Measurements from ENCODE around the gene GMEB2.

Gene GMEB2

GRCh38 chr20:63547725-63548480 is 79.0 kb downstream of the GMEB2 start, which contains the start of gene SRMS:
Gene SRMS (minus strand): TSS chr20:63547749. CDS start chr20:63547463, 286 bp downstream.
- DNase-seq (ENCODE audit: low read depth in 1 of 2, low spot score in 1 of 2): no peak

GRCh38 chr20:63546956-63547724 is 79.8 kb downstream of the GMEB2 start:
- DNase-seq (ENCODE audit: low read depth in 1 of 2, low spot score in 1 of 2): no peak

- no peak for DNase-seq (ENCODE audit: low read depth in 1 of 2, low spot score in 1 of 2)
Observed at GRCh38 chr20:63546256-63546955, 80.5 kb downstream of the GMEB2 start.

- DNase-seq (ENCODE audit: low read depth in 1 of 2, low spot score in 1 of 2): no peak
Observed at GRCh38 chr20:63545814-63546213, 81.1 kb downstream of the GMEB2 start.

GRCh38 chr20:63544958-63545516 is 81.9 kb downstream of the GMEB2 start:
- no peak for DNase-seq (ENCODE audit: low read depth in 1 of 2, low spot score in 1 of 2)

- DNase-seq (ENCODE audit: low read depth in 1 of 2, low spot score in 1 of 2): no peak
Observed at GRCh38 chr20:63544241-63544957, 82.5 kb downstream of the GMEB2 start.

- DNase-seq (ENCODE audit: low read depth in 1 of 2, low spot score in 1 of 2): no peak
Observed at GRCh38 chr20:63543733-63544132, 83.2 kb downstream of the GMEB2 start.

- DNase-seq (ENCODE audit: low read depth in 1 of 2, low spot score in 1 of 2): no peak
Observed at GRCh38 chr20:63543131-63543530, 83.8 kb downstream of the GMEB2 start.

GRCh38 chr20:63542696-63543095 is 84.2 kb downstream of the GMEB2 start:
- DNase-seq (ENCODE audit: low read depth in 1 of 2, low spot score in 1 of 2): no peak

GRCh38 chr20:63542031-63542559 is 84.8 kb downstream of the GMEB2 start:
- no peak for DNase-seq (ENCODE audit: low read depth in 1 of 2, low spot score in 1 of 2)

GRCh38 chr20:63541371-63541770 is 85.5 kb downstream of the GMEB2 start:
- no peak for DNase-seq (ENCODE audit: low read depth in 1 of 2, low spot score in 1 of 2)

- DNase-seq (ENCODE audit: low read depth in 1 of 2, low spot score in 1 of 2): no peak
Observed at GRCh38 chr20:63540417-63541186, 86.3 kb downstream of the GMEB2 start.

GRCh38 chr20:63539441-63540370 is 87.2 kb downstream of the GMEB2 start:
- DNase-seq (ENCODE audit: low read depth in 1 of 2, low spot score in 1 of 2): no peak

- DNase-seq (ENCODE audit: low read depth in 1 of 2, low spot score in 1 of 2): no peak
Observed at GRCh38 chr20:63539092-63539430, 87.8 kb downstream of the GMEB2 start.

GRCh38 chr20:63538204-63539091 is 88.5 kb downstream of the GMEB2 start:
- no peak for DNase-seq (ENCODE audit: low read depth in 1 of 2, low spot score in 1 of 2)

All from stimulated activated CD4-positive, alpha-beta T cell treated with anti-CD3 and anti-CD28 coated beads, Interleukin-15, amount 100 ng/mL, for 1 hour (primary cell).